OCI-LY1 (cell line): Measurements from ENCODE around the gene ATP1A4.

Experiments used
- H2AFZ ChIP-seq: fragments of 200-600 bp; sonication (generic), shearing (Covaris generic); 2 replicates; pipeline ENCODE4 v1.6.0; 2014; ENCODE audit warnings: antibody characterized with exemption, mild to moderate bottlenecking, low read length
- H3F3A ChIP-seq: fragments of 200-600 bp; sonication (generic), shearing (Covaris generic); 2 replicates; pipeline ENCODE4 v1.6.0; 2014; ENCODE audit warnings: mild to moderate bottlenecking, antibody characterized with exemption, low read length, moderate library complexity; ENCODE audit not compliant: insufficient read depth
- H3K27ac ChIP-seq: fragments of 200-600 bp; sonication (generic); 2 replicates; pipeline ENCODE4 v1.5.1; 2014; ENCODE audit warnings: low read length, mixed run types, mild to moderate bottlenecking, low read depth; ENCODE audit not compliant: poor library complexity, severe bottlenecking
- H3K27me3 ChIP-seq: fragments of 200-600 bp; sonication (generic); 2 replicates; pipeline ENCODE4 v1.6.0; 2014; ENCODE audit warnings: antibody characterized with exemption, mild to moderate bottlenecking, low read length, moderate library complexity; ENCODE audit not compliant: insufficient read depth
- H3K36me3 ChIP-seq: fragments of 200-600 bp; sonication (generic); 2 replicates; pipeline ENCODE4 v1.6.1; 2014; ENCODE audit warnings: mild to moderate bottlenecking, antibody characterized with exemption, low read length, moderate library complexity, mixed read lengths; ENCODE audit not compliant: insufficient read depth
- H3K4me1 ChIP-seq: fragments of 200-600 bp; sonication (generic); 2 replicates; pipeline ENCODE4 v1.5.1; 2014; ENCODE audit warnings: mild to moderate bottlenecking, low read length, moderate library complexity; ENCODE audit not compliant: insufficient read depth, severe bottlenecking
- H3K4me2 ChIP-seq: fragments of 200-600 bp; sonication (generic), shearing (Covaris generic); 2 replicates; pipeline ENCODE4 v1.6.1; 2014; ENCODE audit warnings: low read length
- H3K4me3 ChIP-seq: fragments of 200-600 bp; sonication (generic); 2 replicates; pipeline ENCODE4 v1.5.1; 2014; ENCODE audit warnings: low read length, low read depth, mild to moderate bottlenecking, mixed read lengths; ENCODE audit not compliant: poor library complexity, severe bottlenecking
- H3K79me2 ChIP-seq: fragments of 200-600 bp; shearing (Covaris generic); 2 replicates; pipeline ENCODE4 v1.6.1; 2016; ENCODE audit warnings: mixed run types, low read length, mixed read lengths; ENCODE audit not compliant: insufficient read depth
- H3K9ac ChIP-seq: fragments of 200-600 bp; sonication (generic), shearing (Covaris generic); 2 replicates; pipeline ENCODE4 v1.6.1; 2014; ENCODE audit warnings: mild to moderate bottlenecking, low read length, mixed read lengths
- H3K9me2 ChIP-seq: fragments of 200-600 bp; sonication (generic), shearing (Covaris generic); 2 replicates; pipeline ENCODE4 v1.6.1; 2014; ENCODE audit warnings: low read depth, mild to moderate bottlenecking, low read length, mixed read lengths
- H3K9me3 ChIP-seq: fragments of 200-600 bp; shearing (Covaris generic); 2 replicates; pipeline ENCODE4 v1.6.1; 2014; ENCODE audit warnings: low read length, mixed read lengths
- H4K20me1 ChIP-seq: fragments of 200-600 bp; sonication (generic), shearing (Covaris generic); 2 replicates; pipeline ENCODE4 v1.6.0; 2016; ENCODE audit warnings: mild to moderate bottlenecking, low read length; ENCODE audit not compliant: insufficient read depth
- EZH2 ChIP-seq: fragments of 200-600 bp; sonication (generic), shearing (Covaris generic); IDR thresholded peaks from 2 replicates; pipeline ENCODE4 v1.8.0; 2017; ENCODE audit warnings: borderline replicate concordance, mixed run types, mild to moderate bottlenecking, antibody characterized with exemption, low read length, moderate library complexity, mixed read lengths
- TF ChIP-seq, protein P1 (sequence below): fragments of 200-600 bp; sonication (generic), shearing (Covaris generic); IDR thresholded peaks from 2 replicates; pipeline ENCODE4 v1.5.1; 2017; ENCODE audit warnings: mild to moderate bottlenecking, antibody characterized with exemption, low read length, moderate library complexity, mixed read lengths

The ATP1A4 gene

DNA sequence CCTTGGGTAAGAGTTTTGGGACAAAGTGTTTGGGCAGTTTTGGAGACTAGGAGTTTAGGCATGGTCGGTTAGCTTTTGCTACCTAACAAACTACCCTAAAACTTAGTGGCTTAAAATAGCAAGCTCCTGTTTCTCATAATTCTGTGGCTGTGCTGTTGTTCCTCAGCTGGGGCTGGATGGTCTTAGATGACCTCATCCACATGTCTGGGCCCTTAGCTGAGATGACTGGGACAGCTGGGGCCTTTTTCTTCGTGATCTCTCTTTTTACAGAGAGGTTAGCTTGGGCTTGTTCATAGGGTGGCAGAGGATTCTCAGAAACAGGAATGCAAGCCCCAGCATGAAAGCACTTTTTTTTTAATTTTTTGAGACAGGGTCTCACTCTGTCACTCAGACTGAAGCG is 6.6 kb downstream of the ATP1A4 start:
- H3K79me2 ChIP-seq = no peaks in the 10 kb centered on the region
- H3K4me1 ChIP-seq = no peaks in the 10 kb centered on the region
- H3K9me3 ChIP-seq = no peaks in the 10 kb centered on the region
- H3K27ac ChIP-seq = no peak overlapping the region
- H3F3A ChIP-seq = no peaks in the 10 kb centered on the region
- no peaks in the 10 kb centered on the region for H4K20me1 ChIP-seq
- H3K36me3 ChIP-seq = no peaks in the 10 kb centered on the region
- no peaks in the 10 kb centered on the region for H3K9me2 ChIP-seq
- H3K4me2 ChIP-seq = no peak overlapping the region
- no peak overlapping the region for H3K9ac ChIP-seq
- H3K27me3 ChIP-seq = no peaks in the 10 kb centered on the region; the same call in 1 of the 2 replicates
- no peak overlapping the region for H3K4me3 ChIP-seq
- no peak for TF ChIP-seq EZH2
- TF ChIP-seq, protein P1, sequence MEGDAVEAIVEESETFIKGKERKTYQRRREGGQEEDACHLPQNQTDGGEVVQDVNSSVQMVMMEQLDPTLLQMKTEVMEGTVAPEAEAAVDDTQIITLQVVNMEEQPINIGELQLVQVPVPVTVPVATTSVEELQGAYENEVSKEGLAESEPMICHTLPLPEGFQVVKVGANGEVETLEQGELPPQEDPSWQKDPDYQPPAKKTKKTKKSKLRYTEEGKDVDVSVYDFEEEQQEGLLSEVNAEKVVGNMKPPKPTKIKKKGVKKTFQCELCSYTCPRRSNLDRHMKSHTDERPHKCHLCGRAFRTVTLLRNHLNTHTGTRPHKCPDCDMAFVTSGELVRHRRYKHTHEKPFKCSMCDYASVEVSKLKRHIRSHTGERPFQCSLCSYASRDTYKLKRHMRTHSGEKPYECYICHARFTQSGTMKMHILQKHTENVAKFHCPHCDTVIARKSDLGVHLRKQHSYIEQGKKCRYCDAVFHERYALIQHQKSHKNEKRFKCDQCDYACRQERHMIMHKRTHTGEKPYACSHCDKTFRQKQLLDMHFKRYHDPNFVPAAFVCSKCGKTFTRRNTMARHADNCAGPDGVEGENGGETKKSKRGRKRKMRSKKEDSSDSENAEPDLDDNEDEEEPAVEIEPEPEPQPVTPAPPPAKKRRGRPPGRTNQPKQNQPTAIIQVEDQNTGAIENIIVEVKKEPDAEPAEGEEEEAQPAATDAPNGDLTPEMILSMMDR = no peak
- H2AFZ ChIP-seq = no peak overlapping the region

- no peaks in the 10 kb centered on the region for H3K9me2 ChIP-seq
- no peaks in the 10 kb centered on the region for H3K4me1 ChIP-seq
- H3K27me3 ChIP-seq = no peaks in the 10 kb centered on the region; the same call in 1 of the 2 replicates
- H3K27ac ChIP-seq = no peak overlapping the region
- no peaks in the 10 kb centered on the region for H4K20me1 ChIP-seq
- H3K9ac ChIP-seq = no peak overlapping the region
- no peaks in the 10 kb centered on the region for H3F3A ChIP-seq
- H2AFZ ChIP-seq = no peak overlapping the region
- no peak overlapping the region for H3K4me2 ChIP-seq
- no peak overlapping the region for H3K4me3 ChIP-seq
- no peaks in the 10 kb centered on the region for H3K36me3 ChIP-seq
- TF ChIP-seq, protein P1 = no peak
- no peak for TF ChIP-seq EZH2
- H3K9me3 ChIP-seq = no peaks in the 10 kb centered on the region
- no peaks in the 10 kb centered on the region for H3K79me2 ChIP-seq
Observed at GRCh38 chr1:160158534-160158933, 7.1 kb downstream of the ATP1A4 start.

GRCh38 chr1:160159846-160160245 is 8.4 kb downstream of the ATP1A4 start:
- H3F3A ChIP-seq = no peaks in the 10 kb centered on the region
- no peaks in the 10 kb centered on the region for H3K9me2 ChIP-seq
- H3K4me1 ChIP-seq = no peaks in the 10 kb centered on the region
- no peak overlapping the region for H3K27ac ChIP-seq
- no peak overlapping the region for H3K9ac ChIP-seq
- no peaks in the 10 kb centered on the region for H3K79me2 ChIP-seq
- H3K27me3 ChIP-seq = no peaks in the 10 kb centered on the region; the same call in 1 of the 2 replicates
- H3K4me3 ChIP-seq = no peak overlapping the region
- H2AFZ ChIP-seq = no peak overlapping the region
- H3K4me2 ChIP-seq = no peak overlapping the region
- no peaks in the 10 kb centered on the region for H3K9me3 ChIP-seq
- no peaks in the 10 kb centered on the region for H4K20me1 ChIP-seq
- no peaks in the 10 kb centered on the region for H3K36me3 ChIP-seq
- TF ChIP-seq EZH2 = no peak
- TF ChIP-seq, protein P1 = no peak
